ENCODE results near the gene NACC2. TPM values are rescaled to one million over a fixed set of nuclear protein-coding genes. Genes with fewer than 3 reads are reported as not detected.

The NACC2 gene
- total RNA-seq, 4 donors from 2014 or later, result 26.0 to 51.7 (median 43.5) TPM

- Histone ChIP-seq H3K9me3 (no peaks in the 10 kb centered on the region), H3K4me3 (no peak overlapping the region), H3K27ac (no peak overlapping the region), H3K4me1 (peaks cover 0 to 5% of the 10 kb centered on the region in 2 donors), H3K27me3 (no peaks in the 10 kb centered on the region), H3K36me3 (no peaks in the 10 kb centered on the region)
- DNase-seq (no peak), ATAC-seq (no peak)
- TF ChIP-seq CTCF (IDR thresholded peaks at IDR 0.05 in 4 of 5, conservative IDR thresholded peaks at IDR 0.05 in 1 of 5) (no peak), POLR2A (IDR thresholded peaks at IDR 0.05) (no peak)
- in situ Hi-C loops (cut with MboI; ENCODE audit: low sequenced_read_pairs in 4 of 4) (no loop called here), intact Hi-C loops (cut with DNase I; ENCODE audit: low total_unique reads) (no loop called here)
Observed at GRCh38 chr9:135971111-135971766, 123.8 kb downstream of the NACC2 start.

- intact Hi-C loops (cut with DNase I; ENCODE audit: low total_unique reads) (no loop called here), in situ Hi-C loops (cut with MboI; ENCODE audit: low sequenced_read_pairs in 4 of 4) (no loop called here)
- Histone ChIP-seq H3K4me1 (peaks cover 0 to 5% of the 10 kb centered on the region in 2 donors), H3K9me3 (no peaks in the 10 kb centered on the region), H3K27ac (no peak overlapping the region), H3K36me3 (no peaks in the 10 kb centered on the region), H3K27me3 (no peaks in the 10 kb centered on the region), H3K4me3 (no peak overlapping the region)
- ATAC-seq (no peak), DNase-seq (no peak)
- TF ChIP-seq POLR2A (IDR thresholded peaks at IDR 0.05) (no peak), CTCF (IDR thresholded peaks at IDR 0.05 in 4 of 5, conservative IDR thresholded peaks at IDR 0.05 in 1 of 5) (no peak)
Observed at GRCh38 chr9:135970128-135970815, 124.8 kb downstream of the NACC2 start.

- H3K4me3 ChIP-seq, result no peak overlapping the region
- peaks cover 0 to 5% of the 10 kb centered on the region in 2 donors for H3K4me1 ChIP-seq
- in situ Hi-C loops (cut with MboI; ENCODE audit: low sequenced_read_pairs in 4 of 4) (loop anchor here in 3 of 4 donors (5.0 to 10.0 kb wide), 2 partner anchors 126 to 153 kb away; partner anchors contain the start of gene NACC2 (in 1 of the 3)), intact Hi-C loops (cut with DNase I; ENCODE audit: low total_unique reads) (loop anchor here (10.0 kb wide), 2 partner anchors 276 to 436 kb away; partner anchors contain the start of genes QSOX2 and SNAPC4)
- DNase-seq, result no peak
- no peaks in the 10 kb centered on the region for H3K27me3 ChIP-seq
- TF ChIP-seq POLR2A (IDR thresholded peaks at IDR 0.05) (no peak), CTCF (IDR thresholded peaks at IDR 0.05 in 4 of 5, conservative IDR thresholded peaks at IDR 0.05 in 1 of 5) (no peak)
- no peak overlapping the region for H3K27ac ChIP-seq
- H3K9me3 ChIP-seq, result no peaks in the 10 kb centered on the region
- no peaks in the 10 kb centered on the region for H3K36me3 ChIP-seq
- ATAC-seq, result no peak
Observed at GRCh38 chr9:135969064-135969683, 125.9 kb downstream of the NACC2 start.

GRCh38 chr9:135968601-135969000 is 126.5 kb downstream of the NACC2 start:
- in situ Hi-C loops (cut with MboI; ENCODE audit: low sequenced_read_pairs in 4 of 4) (loop anchor here in 3 of 4 donors (5.0 to 10.0 kb wide), 2 partner anchors 126 to 154 kb away; partner anchors contain the start of gene NACC2 (in 1 of the 3)), intact Hi-C loops (cut with DNase I; ENCODE audit: low total_unique reads) (loop anchor here (10.0 kb wide), 2 partner anchors 276 to 436 kb away; partner anchors contain the start of genes QSOX2 and SNAPC4)
- Histone ChIP-seq H3K27ac (no peak overlapping the region), H3K9me3 (no peaks in the 10 kb centered on the region), H3K27me3 (no peaks in the 10 kb centered on the region), H3K4me1 (peaks cover 0 to 5% of the 10 kb centered on the region in 2 donors), H3K36me3 (no peaks in the 10 kb centered on the region), H3K4me3 (no peak overlapping the region)
- no peak for ATAC-seq
- TF ChIP-seq CTCF (IDR thresholded peaks at IDR 0.05 in 4 of 5, conservative IDR thresholded peaks at IDR 0.05 in 1 of 5) (no peak), POLR2A (IDR thresholded peaks at IDR 0.05) (no peak)
- DNase-seq, result no peak

All from gastrocnemius medialis (tissue), 4 donors.